SKM-1 (cell line): ENCODE measurements around the gene SYT4.
A peak's percentile ranks its signal among the peaks of the same experiment; 100 is the strongest.
"Not testable (repeated sequence)": the region's sequence is repeated elsewhere in the genome, so short reads cannot be mapped to it uniquely, and the experiment has no call there.

Experiments used
- DNase-seq: peaks from one replicate; lab custom pipeline; 2025; ENCODE audit not compliant: unreplicated experiment; lab: John Stamatoyannopoulos, UW

The SYT4 gene, protein sequence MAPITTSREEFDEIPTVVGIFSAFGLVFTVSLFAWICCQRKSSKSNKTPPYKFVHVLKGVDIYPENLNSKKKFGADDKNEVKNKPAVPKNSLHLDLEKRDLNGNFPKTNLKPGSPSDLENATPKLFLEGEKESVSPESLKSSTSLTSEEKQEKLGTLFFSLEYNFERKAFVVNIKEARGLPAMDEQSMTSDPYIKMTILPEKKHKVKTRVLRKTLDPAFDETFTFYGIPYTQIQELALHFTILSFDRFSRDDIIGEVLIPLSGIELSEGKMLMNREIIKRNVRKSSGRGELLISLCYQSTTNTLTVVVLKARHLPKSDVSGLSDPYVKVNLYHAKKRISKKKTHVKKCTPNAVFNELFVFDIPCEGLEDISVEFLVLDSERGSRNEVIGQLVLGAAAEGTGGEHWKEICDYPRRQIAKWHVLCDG

DNA sequence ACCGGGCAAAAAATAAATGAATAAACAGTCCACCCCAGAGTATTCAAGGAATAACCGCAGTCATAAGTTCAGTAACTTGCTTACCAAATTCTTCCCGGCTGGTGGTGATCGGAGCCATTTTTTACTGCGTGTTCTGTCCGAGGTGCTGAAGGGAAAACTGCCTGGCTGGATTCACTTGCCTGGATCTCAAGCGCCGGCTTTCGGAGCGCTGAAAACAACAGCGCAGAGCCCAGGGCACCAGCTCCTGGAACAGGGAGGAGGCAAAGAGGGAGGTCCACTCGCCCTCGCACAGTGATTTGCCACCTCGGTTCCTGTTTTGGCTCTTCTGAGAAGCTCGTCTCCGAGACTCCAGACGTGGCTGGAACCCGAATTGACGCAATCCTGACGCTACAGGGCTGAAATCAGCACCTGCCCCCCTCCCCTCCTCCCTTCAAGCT is at the start of gene SYT4:
Gene SYT4, minus strand, starts transcription at position 327 of the 437 bp plus-strand sequence. Its CDS starts 209 bp downstream, at position 118.
- no peak for DNase-seq

DNA sequence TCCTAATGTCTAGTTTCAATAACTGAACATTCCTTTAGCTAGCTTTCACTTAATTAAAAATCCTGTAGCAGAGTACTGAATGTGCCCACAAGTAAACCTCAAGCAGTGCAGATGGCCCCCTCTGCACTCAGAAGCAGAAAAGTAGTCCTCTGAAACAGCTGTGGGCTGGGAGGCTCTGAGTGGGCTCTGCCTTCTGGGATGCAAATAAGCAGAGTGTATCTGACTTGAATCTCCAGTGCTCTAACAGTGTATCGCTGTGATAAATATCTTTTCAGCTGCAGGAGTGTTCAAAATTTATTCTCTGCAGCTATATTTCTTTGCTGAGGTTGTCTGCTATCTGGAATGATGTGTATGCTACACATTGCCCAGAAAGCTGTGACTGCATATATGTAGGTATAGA is 44.8 kb upstream of the SYT4 start:
- DNase-seq, result no peak

- DNase-seq, result no peak
Measured at GRCh38 chr18:43314941-43315340, 37.7 kb upstream of the SYT4 start.

DNA sequence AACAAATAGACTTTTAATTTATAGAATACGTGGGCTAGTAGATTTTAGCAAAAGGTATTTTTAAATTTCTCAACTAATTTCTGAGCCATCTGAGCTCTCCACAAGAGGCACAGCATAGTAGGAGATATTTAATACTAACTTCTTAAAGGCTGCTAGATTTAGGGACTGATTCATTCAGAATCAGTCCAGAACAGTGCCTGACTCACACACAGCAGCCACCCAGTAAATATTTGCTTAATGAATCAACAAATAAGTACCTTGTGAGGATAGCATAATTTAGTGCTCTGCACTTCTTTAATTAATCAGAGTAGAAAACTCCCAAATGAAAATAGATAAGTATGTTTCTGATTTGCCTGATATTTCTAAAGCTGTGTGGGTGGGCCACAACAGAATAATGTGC is 35.6 kb upstream of the SYT4 start:
- DNase-seq, result no peak

- no peak for DNase-seq
Measured at GRCh38 chr18:43310239-43310638, 32.9 kb upstream of the SYT4 start.

- no peak for DNase-seq
Measured at GRCh38 chr18:43303376-43303775, 26.1 kb upstream of the SYT4 start.

DNA sequence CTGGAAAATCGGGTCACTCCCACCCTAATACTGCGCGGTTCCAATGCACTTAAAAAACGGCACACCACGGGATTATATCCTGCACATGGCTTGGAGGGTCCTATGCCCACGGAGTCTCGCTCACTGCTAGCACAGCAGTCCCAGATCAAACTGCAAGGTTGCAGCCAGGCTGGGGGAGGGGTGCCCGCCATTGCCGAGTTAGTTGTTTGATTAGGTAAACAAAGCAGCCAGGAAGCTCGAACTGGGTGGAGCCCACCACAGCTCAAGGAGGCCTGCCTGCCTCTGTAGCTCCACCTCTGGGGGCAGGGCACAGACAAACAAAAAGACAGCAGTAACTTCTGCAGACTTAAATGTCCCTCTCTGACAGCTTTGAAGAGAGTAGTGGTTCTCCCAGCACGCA is 8.9 kb upstream of the SYT4 start:
- DNase-seq, result not testable (repeated sequence)

DNA sequence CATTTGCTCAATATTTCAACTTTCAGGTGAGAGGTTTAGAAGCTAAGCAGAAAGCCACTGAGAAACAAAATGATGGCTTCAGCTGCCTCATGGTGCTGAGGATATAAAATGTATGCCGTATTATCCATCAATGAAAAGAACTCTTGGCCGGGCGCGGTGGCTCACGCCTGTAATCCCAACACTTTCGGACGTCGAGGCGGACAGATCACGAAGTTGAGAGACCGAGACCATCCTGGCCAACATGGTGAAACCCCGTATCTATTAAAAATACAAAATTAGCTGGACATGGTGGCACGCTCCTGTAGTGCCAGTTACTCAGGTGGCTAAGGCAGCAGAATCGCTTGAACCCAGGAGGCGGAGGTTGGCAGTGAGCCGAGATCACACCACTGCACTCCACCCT is 6.0 kb upstream of the SYT4 start:
- no peak for DNase-seq

DNA sequence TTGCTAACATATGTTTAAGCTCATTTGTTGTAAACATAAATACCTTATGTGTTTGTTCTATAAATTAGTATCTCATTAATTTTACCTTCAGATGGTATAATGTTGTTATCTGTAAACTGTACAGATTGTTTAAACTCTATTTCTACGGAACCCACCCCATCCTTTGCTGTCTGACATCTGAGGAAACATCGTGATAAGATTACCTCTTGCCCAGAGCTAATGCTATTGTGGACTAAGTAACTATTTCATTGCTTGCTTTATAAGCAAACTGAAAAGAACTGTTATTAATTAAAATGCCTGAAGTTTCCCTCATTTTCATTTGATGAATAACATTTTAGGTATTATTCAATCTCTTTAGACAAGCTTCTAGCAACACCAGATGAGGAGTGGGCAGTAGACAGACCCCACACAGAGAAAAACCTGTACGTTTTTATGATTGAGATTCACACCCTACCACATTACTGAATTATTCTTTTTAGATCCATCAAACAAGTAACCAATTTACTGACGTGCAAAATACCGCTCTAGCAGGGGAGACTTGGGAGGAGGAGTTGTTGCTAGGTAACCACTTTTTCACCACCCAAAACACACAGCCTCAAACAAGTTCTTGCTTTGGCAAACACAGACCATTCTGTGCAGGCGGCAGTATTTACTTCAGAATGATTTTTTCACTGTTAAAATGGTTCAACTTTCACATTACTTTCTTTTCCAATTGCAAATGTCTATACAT is 1.9 kb upstream of the SYT4 start:
- no peak for DNase-seq

GRCh38 chr18:43278355-43278754 is 1.1 kb upstream of the SYT4 start:
- no peak for DNase-seq

DNA sequence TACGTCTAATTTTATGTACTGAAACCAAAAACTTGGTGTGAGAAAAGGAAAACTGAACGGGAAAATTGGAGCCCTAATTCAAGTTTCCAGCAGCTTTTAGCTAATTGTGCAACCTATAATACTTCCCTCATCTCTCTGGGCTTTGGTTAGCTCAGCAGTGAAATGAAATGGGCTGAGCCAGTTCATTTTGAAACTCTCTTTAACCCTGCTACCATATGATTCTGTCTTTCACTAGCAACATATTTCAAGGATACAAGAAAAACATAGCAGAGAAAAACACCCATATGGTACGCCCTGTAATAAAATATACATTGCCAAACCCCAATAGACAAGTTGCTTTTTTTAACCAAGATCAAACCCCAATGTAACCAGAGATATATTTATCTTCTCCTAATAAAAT is 799 bp downstream of the SYT4 start:
- DNase-seq, result peak; percentile 6

DNA sequence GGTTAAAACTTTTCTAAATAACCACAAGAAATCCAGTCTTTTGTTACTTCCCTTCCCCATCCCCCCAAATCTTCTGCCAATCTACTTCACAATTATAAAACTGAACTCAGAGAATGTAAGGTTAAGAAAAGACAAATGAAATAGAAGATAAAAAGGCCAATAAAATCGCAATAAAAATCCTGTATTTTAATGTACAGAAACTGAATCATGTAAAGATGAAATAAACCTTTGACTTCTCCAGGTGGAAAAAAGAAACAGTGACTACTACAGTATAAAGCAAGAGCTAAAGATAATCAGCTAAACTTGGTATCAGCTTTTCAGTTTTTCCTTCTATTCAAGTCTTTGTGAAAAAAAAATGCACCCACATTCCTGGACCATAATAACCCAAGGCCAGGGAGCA is 1.7 kb downstream of the SYT4 start:
- no peak for DNase-seq

DNA sequence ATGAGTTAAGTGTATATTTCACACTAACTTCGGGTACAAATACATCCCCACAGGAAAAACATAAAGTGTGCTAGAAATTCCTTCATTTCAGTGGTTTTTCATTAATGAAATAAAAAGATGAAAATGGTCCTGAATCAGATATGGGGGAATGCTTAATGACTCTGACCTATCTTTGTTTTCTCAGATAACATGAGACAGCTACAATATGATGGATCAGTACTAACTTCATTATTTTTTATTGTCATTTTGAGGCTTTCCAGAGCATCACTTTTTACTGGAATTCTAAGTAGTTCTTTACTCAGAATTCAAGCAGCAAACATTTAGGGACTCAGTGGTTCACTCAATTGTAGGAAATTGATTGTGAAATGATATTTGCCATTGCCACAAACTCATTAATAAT is 2.8 kb downstream of the SYT4 start:
- DNase-seq, result no peak

DNA sequence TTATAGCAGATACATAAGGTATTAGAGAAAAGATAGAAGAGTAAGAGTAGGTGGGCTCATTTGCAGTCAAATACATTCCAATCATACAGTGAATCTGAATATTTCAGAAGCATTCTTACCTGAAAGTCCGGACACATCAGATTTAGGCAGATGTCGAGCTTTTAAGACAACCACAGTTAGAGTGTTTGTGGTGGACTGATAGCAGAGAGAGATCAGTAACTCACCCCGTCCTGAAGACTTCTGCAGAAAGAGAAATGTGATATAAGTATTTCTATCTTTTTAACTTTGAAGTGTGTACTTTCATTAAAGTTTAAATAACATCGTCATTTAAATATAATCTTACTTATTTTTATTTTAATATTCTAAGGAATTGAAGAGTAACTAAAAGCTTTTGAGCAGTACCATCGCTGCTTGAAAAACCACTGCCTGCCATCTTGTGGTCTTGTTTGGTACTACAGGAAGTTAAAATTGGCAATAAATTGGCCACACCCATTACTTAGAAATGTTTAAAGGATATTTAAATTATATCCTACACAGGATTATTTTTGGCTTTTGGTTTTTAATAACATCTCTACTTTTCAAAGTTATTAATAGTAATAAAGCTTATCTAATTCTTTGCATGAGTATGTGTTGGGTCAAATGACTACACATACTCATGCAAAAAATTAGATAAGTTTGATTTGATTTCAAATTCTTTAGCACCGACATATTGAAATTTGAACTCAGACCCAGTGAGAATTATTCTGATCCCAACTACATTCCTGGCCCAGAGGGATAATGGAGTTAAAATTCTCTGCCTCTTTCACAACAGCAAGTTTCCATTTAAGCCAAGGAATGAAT is 5.5 kb downstream of the SYT4 start:
- no peak for DNase-seq

DNA sequence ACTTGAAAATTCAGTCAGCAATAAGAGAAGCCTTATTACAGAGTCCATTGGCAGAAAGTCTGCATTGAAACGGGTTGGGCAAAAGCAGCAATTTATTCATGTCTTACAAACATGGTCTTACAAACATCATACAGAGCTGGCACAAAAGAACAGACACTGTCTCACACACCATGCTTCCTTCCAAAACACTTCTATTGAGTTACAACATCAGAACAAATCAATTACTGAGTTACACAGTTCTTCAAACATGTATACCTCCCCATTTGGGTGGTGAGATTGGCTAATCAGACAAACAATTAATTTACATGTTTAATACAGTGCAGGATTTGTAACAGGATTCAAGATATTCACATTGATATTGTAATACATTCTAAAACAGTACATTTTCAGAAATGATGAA is 9.5 kb downstream of the SYT4 start:
- no peak for DNase-seq

GRCh38 chr18:43265465-43265864 is 11.8 kb downstream of the SYT4 start:
- DNase-seq, result no peak

- DNase-seq, result no peak
Measured at GRCh38 chr18:43248610-43249249, 28.6 kb downstream of the SYT4 start.

DNA sequence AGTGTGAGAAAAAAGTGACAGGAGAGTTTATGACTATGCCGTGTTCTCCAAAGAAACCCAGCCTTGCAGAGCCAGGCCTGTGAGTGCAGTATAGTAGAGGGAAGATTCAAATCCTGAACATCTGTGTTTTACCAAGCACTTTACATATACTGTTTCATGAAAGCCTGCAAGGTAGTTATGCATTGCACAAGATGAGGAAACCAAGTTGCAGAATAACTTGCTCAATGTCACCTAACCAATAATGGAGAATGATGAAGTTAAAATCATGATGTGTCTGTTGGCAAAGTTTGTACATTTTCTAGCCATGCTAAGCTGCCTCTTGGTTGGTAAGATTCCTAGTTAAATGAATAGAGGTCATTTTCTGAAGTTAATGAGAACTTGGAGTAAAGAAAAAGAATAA is 29.3 kb downstream of the SYT4 start:
- peak; percentile 3 for DNase-seq

GRCh38 chr18:43238429-43238828 is 38.9 kb downstream of the SYT4 start:
- no peak for DNase-seq

GRCh38 chr18:43236921-43237320 is 40.4 kb downstream of the SYT4 start:
- DNase-seq, result no peak

- DNase-seq, result no peak
Measured at GRCh38 chr18:43234889-43235288, 42.4 kb downstream of the SYT4 start.
